Mammary epithelial cell (primary cell): ENCODE measurements around the gene DIRAS2.

Source experiments
- EZH2 ChIP-seq: IDR thresholded peaks from 2 replicates; pipeline ENCODE4 v1.6.1; 2012; ENCODE audit warnings: low read length, inconsistent platforms, borderline replicate concordance
- TF ChIP-seq, protein P1 (sequence below), 2 donors: IDR thresholded peaks in 1 of 2; conservative IDR thresholded peaks in 1 of 2; 2 replicates each; pipeline ENCODE4 v1.5.1; 2011 to 2012; ENCODE audit warnings: inconsistent platforms in 2 of 2, low read length in 2 of 2, mild to moderate bottlenecking in 2 of 2, control low read depth in 1 of 2, low read depth in 1 of 2; ENCODE audit not compliant: insufficient read depth in 1 of 2; ENCODE audit errors: extremely low read depth in 1 of 2

DNA sequence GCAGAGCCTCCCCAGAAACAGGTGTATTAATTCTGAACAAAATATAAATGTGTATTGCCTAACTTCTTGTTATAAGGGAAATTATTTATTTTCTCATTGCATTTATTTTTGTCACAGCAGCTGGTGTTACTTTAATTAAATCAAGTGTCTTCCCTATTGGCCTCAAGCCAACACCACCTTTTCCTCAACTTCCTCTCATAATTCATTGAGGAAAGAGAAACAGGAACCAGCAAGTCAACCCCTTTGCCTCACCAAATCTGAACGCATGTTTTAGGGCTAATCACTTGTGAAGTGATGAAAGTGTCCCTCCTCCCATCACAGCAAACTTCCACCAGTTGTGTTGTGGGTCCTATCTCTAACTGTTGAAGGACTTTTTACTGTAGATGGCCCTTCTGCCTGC, 73.1 kb downstream of the DIRAS2 start:
- TF ChIP-seq, protein P1, sequence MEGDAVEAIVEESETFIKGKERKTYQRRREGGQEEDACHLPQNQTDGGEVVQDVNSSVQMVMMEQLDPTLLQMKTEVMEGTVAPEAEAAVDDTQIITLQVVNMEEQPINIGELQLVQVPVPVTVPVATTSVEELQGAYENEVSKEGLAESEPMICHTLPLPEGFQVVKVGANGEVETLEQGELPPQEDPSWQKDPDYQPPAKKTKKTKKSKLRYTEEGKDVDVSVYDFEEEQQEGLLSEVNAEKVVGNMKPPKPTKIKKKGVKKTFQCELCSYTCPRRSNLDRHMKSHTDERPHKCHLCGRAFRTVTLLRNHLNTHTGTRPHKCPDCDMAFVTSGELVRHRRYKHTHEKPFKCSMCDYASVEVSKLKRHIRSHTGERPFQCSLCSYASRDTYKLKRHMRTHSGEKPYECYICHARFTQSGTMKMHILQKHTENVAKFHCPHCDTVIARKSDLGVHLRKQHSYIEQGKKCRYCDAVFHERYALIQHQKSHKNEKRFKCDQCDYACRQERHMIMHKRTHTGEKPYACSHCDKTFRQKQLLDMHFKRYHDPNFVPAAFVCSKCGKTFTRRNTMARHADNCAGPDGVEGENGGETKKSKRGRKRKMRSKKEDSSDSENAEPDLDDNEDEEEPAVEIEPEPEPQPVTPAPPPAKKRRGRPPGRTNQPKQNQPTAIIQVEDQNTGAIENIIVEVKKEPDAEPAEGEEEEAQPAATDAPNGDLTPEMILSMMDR (conservative IDR thresholded peaks at IDR 0.05 in 1 of 2, IDR thresholded peaks at IDR 0.05 in 1 of 2; ENCODE audit: extremely low read depth in 1 of 2, insufficient read depth in 1 of 2, low read depth in 1 of 2, low read length in 2 of 2) = no peak
- TF ChIP-seq EZH2 = no peak
